Gastrocnemius medialis (tissue), 4 donors: ENCODE data around the gene NR6A1. TPM values are rescaled to one million over a fixed set of nuclear protein-coding genes. Genes with fewer than 3 reads are reported as not detected.

ENCODE experiments used
- ATAC-seq, 2 donors: fragments of 150-250 bp; one replicate each; pipeline ENCODE4 v1.9.1; 2016
- DNase-seq, 2 donors: peaks; one replicate each; pipeline ENCODE4 v3.0.0-alpha.2; 2019
- H3K27ac ChIP-seq, 4 donors: fragments of 200-600 bp; sonication (generic); 1 replicate in 1 of 4; 2 replicates in 3 of 4; pipeline ENCODE4 v1.5.1; 2016 to 2018; ENCODE audit warnings: mild to moderate bottlenecking in 2 of 4, moderate library complexity in 1 of 4
- H3K27me3 ChIP-seq, 3 donors: fragments of 200-600 bp; sonication (generic) in 2 of 3; 1 replicate in 1 of 3; 2 replicates in 2 of 3; pipeline versions ENCODE4 v1.5.1 to v1.6.0; 2016 to 2019; ENCODE audit warnings: mild to moderate bottlenecking in 1 of 3, moderate library complexity in 1 of 3
- H3K36me3 ChIP-seq, 2 donors: fragments of 200-600 bp; sonication (generic) in 1 of 2; one replicate each; pipeline ENCODE4 v1.5.1; 2017 to 2018
- H3K4me1 ChIP-seq, 2 donors: fragments of 200-600 bp; sonication (generic) in 1 of 2; one replicate each; pipeline ENCODE4 v1.5.1; 2016 to 2017; ENCODE audit warnings: mild to moderate bottlenecking in 2 of 2
- H3K4me3 ChIP-seq, 4 donors: fragments of 200-600 bp; sonication (generic) in 3 of 4; 1 replicate in 1 of 4; 2 replicates in 3 of 4; pipeline ENCODE4 v1.5.1; 2016 to 2019; ENCODE audit warnings: mild to moderate bottlenecking in 2 of 4
- H3K9me3 ChIP-seq, 3 donors: fragments of 200-600 bp; sonication (generic) in 2 of 3; 1 replicate in 1 of 3; 2 replicates in 2 of 3; pipeline ENCODE4 v1.5.1; 2016 to 2019
- POLR2A ChIP-seq, 2 donors: fragments of 450-650 bp; IDR thresholded peaks; one replicate each; pipeline ENCODE4 v1.6.1; 2017; ENCODE audit warnings: antibody characterized with exemption in 2 of 2, mild to moderate bottlenecking in 2 of 2, moderate library complexity in 2 of 2
- in situ Hi-C, 4 donors: fragments of 200-750 bp; cut with MboI; loops; one replicate each; pipeline versions ENCODE4 v1.15.0 to v1.8.0; 2017; ENCODE audit warnings: low sequenced_read_pairs in 4 of 4
- intact Hi-C: fragments of 100-400 bp; cut with DNase I; formaldehyde crosslinking; loops from one replicate; pipeline ENCODE4 v1.15.1; 2023; ENCODE audit warnings: low total_unique reads
- total RNA-seq, 4 donors: library from RNA; depleted of rRNA; stranded (reverse); fragments of >200 nt; gene quantifications; one replicate each; pipeline versions ENCODE4 v1.1.0 to v1.2.3, GENCODE V29; 2016
- TF ChIP-seq, protein P1 (sequence below), 5 experiments: fragments of 450-650 bp in 3 of 5; fragments of 200-600 bp in 2 of 5; sonication (generic) in 2 of 5; IDR thresholded peaks in 4 of 5; conservative IDR thresholded peaks in 1 of 5; 1 replicate in 4 of 5; 2 replicates in 1 of 5; pipeline ENCODE4 v1.5.1; 2016 to 2019; ENCODE audit warnings: antibody characterized with exemption in 5 of 5, mild to moderate bottlenecking in 3 of 5, moderate library complexity in 3 of 5

Gene NR6A1
- total RNA-seq, 4 donors from 2014 or later = 0.58 to 5.6 (median 2.1) TPM

DNA sequence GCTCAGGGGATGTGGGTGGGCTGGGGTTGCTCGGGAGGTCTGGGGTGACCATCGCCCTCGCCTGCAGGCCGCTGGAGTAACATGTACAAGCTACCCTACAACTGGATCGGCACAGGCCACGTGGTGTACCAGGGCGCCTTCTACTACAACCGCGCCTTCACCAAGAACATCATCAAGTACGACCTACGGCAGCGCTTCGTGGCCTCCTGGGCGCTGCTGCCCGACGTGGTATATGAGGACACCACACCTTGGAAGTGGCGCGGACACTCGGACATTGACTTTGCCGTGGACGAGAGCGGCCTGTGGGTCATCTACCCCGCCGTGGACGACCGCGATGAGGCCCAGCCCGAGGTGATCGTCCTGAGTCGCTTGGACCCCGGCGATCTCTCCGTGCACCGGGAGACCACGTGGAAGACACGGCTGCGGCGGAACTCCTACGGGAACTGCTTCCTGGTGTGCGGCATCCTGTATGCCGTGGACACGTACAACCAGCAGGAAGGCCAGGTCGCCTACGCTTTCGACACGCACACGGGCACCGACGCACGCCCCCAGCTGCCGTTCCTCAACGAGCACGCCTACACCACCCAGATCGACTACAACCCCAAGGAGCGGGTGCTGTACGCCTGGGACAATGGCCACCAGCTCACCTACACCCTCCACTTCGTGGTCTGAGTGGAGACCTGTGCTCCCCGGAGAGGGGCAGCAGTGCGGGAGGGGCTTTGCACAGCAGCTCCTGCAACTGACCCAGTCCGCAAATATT is 38.8 kb upstream of the NR6A1 start:
- DNase-seq (no peak), ATAC-seq (no peak)
- H3K9me3 ChIP-seq = no peaks in the 10 kb centered on the region
- in situ Hi-C loops = no loop called here
- H3K27ac ChIP-seq = no peak overlapping the region
- H3K27me3 ChIP-seq = no peaks in the 10 kb centered on the region
- intact Hi-C loops = no loop called here
- TF ChIP-seq, protein P1, sequence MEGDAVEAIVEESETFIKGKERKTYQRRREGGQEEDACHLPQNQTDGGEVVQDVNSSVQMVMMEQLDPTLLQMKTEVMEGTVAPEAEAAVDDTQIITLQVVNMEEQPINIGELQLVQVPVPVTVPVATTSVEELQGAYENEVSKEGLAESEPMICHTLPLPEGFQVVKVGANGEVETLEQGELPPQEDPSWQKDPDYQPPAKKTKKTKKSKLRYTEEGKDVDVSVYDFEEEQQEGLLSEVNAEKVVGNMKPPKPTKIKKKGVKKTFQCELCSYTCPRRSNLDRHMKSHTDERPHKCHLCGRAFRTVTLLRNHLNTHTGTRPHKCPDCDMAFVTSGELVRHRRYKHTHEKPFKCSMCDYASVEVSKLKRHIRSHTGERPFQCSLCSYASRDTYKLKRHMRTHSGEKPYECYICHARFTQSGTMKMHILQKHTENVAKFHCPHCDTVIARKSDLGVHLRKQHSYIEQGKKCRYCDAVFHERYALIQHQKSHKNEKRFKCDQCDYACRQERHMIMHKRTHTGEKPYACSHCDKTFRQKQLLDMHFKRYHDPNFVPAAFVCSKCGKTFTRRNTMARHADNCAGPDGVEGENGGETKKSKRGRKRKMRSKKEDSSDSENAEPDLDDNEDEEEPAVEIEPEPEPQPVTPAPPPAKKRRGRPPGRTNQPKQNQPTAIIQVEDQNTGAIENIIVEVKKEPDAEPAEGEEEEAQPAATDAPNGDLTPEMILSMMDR (IDR thresholded peaks at IDR 0.05 in 4 of 5, conservative IDR thresholded peaks at IDR 0.05 in 1 of 5) = no peak
- TF ChIP-seq POLR2A (IDR thresholded peaks at IDR 0.05) = no peak
- peaks cover 6% of the 10 kb centered on the region in 2 donors for H3K4me1 ChIP-seq
- no peak overlapping the region for H3K4me3 ChIP-seq
- no peaks in the 10 kb centered on the region for H3K36me3 ChIP-seq

DNA sequence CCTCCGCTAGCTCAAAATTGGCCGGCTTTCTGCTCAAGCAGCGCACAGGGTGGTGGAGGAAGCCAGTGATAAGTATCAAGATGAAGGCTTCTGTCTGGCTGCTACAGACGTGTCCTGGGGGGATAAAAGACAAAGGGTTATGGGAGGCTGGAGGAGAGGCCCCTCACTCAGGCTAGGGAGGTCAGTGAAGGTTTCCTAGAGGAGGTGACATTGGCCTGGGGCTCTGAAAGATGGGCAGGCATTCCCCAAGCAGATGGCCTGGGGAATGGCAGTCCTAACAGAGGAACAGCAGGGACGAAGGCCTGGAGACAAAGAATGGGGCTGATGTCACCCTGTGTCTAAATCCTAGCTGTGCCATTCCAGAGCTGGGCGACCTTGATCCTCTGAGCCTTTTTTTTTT is 38.1 kb upstream of the NR6A1 start:
- Histone ChIP-seq H3K9me3 (no peaks in the 10 kb centered on the region), H3K4me3 (no peak overlapping the region), H3K36me3 (no peaks in the 10 kb centered on the region), H3K27me3 (no peaks in the 10 kb centered on the region), H3K27ac (no peak overlapping the region), H3K4me1 (peaks cover 6 to 7% of the 10 kb centered on the region in 2 donors)
- ATAC-seq = no peak
- intact Hi-C loops (no loop called here), in situ Hi-C loops (no loop called here)
- TF ChIP-seq POLR2A (IDR thresholded peaks at IDR 0.05) = no peak
- TF ChIP-seq, protein P1 (IDR thresholded peaks at IDR 0.05 in 4 of 5, conservative IDR thresholded peaks at IDR 0.05 in 1 of 5) = no peak
- DNase-seq = no peak

DNA sequence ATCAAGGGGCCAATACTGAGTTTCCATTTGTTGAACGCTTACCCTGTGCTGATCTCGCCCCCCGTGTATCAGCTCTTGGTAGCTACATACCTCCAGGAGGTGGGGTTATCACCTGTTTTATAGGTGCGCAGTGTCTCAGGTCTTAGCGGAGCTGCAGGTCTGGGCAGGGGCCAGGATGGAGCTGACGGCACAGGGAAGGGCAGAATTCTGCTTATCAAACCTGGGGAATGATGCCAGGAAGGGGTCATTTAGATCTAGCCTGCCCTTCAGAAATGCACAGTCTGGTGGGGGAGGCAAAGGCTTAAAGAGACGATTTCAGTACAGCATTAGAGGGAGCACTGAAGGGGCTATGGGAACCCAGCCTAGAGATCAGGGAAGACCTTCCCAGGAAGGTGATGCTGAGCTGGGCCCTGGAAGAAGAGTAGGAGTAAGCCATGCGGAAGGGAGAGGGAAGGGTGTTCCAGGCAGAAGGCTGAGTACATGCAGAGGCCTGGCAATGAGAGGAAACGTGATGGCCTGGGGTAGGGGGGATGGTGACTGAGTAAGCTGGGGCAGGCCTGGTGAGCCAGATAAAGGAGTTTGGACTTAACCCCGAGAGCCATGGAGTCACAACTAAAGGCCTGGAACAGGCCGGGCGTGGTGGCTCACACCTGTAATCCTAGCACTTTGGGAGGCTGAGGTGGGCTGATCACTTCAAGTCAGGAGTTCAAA is 37.3 kb upstream of the NR6A1 start:
- in situ Hi-C loops (no loop called here), intact Hi-C loops (no loop called here)
- no peak for TF ChIP-seq POLR2A (IDR thresholded peaks at IDR 0.05)
- TF ChIP-seq, protein P1 (IDR thresholded peaks at IDR 0.05 in 4 of 5, conservative IDR thresholded peaks at IDR 0.05 in 1 of 5) = no peak
- H3K27me3 ChIP-seq = no peaks in the 10 kb centered on the region
- H3K4me3 ChIP-seq = no peak overlapping the region
- DNase-seq (no peak), ATAC-seq (no peak)
- no peaks in the 10 kb centered on the region for H3K36me3 ChIP-seq
- H3K9me3 ChIP-seq = no peaks in the 10 kb centered on the region
- peaks cover 6 to 7% of the 10 kb centered on the region in 2 donors for H3K4me1 ChIP-seq
- no peak overlapping the region for H3K27ac ChIP-seq

DNA sequence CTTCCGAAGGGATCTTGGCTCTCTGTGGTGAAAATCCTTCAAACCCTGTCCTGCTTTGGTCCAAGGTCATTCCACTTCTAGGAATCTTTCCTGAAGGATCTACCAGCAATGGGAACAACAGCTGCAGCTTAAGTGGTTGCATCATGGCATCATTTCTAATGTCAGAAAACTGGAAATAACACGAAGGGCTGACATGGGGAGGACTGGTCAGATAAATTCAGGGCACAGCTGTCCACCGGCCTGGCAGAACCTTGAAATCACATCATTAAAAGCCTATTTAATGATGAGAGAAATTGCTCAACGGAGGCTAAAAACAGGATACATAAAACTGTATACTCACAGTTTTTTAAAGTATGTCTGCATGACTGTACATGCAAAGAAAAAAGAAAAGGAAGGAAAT is 34.1 kb upstream of the NR6A1 start:
- intact Hi-C loops (no loop called here), in situ Hi-C loops (no loop called here)
- DNase-seq (no peak), ATAC-seq (peak; percentile 35 to 57)
- Histone ChIP-seq H3K27me3 (no peaks in the 10 kb centered on the region), H3K4me3 (no peak overlapping the region), H3K9me3 (no peaks in the 10 kb centered on the region), H3K4me1 (peaks cover 19 to 32% of the 10 kb centered on the region in 2 donors), H3K27ac (peak overlapping the region in 1 of 4 donors; percentile 12), H3K36me3 (no peaks in the 10 kb centered on the region)
- TF ChIP-seq, protein P1 (IDR thresholded peaks at IDR 0.05 in 4 of 5, conservative IDR thresholded peaks at IDR 0.05 in 1 of 5) = no peak
- no peak for TF ChIP-seq POLR2A (IDR thresholded peaks at IDR 0.05)
